GM18498 (cell line): ENCODE measurements around the gene TEX36.
"Not testable (repeated sequence)": the region's sequence is repeated elsewhere in the genome, so short reads cannot be mapped to it uniquely, and the experiment has no call there.

ENCODE experiments used
- ATAC-seq: cut with Tn5 transposase; IDR thresholded peaks from one replicate; pipeline ENCODE4 v1.9.1; 2021; ENCODE audit warnings: mild to moderate bottlenecking, moderate library complexity; ENCODE audit not compliant: unreplicated experiment

Gene TEX36

DNA sequence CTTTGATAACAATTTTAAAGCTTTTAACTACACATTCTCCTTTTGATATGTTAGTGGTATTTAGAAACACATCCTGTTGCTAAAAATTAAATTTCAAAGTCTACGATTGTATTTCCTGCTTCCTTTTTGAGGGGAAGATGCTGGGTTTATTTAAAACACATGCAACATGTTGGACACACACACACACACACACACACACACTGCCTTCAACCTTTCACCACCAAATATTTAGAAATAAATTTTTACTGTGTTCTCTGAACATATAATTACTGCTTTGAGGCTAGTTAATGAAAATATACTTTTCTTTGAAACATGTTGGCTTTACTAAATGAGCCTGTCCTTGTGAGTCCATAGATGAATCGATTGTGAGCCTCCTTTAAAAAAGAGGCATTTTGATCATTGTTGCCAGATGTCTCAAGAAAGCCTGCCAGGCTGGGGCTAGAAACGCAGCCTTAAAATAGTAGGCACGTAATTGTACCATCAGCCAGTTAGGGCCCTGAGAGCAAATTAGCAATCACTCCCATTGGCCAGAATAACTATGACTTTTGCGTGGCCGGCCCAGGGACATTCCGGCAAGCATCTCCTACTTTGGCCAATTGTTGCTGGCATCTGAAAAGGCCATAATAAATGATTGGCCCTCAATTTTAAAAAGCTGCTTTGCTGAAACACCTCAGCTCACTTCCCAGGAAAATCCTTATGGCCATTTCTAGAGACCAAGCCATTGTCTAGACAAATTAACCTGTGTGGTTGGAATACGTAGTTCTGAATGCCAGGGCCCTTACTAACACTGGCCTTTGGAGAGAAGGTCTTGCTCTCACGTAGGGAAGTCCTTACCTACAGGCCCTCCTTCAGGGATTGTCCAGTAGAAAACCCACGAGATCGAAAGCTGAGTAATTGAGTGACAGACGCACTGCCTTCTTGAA, 9.9 kb upstream of the TEX36 start:
- ATAC-seq, result no peak

DNA sequence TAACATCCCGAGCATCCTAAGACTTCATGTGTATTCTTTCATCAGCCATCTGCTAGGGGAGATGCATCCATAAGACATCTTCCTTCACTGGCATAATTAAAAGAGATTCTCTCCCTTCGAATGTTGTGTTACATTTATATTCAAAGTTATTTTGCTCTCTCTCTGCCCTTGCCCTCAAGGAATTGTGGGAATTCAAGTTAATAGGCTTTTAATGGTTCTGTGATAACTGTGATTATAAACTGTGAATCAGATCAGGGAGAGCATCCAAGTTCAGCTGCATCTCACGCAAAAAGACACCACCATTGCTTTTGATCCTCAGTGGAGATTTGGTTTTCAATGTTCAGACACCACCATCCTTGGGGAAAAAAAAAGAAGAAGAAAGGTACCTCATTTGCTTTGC, 9.2 kb upstream of the TEX36 start:
- no peak for ATAC-seq

DNA sequence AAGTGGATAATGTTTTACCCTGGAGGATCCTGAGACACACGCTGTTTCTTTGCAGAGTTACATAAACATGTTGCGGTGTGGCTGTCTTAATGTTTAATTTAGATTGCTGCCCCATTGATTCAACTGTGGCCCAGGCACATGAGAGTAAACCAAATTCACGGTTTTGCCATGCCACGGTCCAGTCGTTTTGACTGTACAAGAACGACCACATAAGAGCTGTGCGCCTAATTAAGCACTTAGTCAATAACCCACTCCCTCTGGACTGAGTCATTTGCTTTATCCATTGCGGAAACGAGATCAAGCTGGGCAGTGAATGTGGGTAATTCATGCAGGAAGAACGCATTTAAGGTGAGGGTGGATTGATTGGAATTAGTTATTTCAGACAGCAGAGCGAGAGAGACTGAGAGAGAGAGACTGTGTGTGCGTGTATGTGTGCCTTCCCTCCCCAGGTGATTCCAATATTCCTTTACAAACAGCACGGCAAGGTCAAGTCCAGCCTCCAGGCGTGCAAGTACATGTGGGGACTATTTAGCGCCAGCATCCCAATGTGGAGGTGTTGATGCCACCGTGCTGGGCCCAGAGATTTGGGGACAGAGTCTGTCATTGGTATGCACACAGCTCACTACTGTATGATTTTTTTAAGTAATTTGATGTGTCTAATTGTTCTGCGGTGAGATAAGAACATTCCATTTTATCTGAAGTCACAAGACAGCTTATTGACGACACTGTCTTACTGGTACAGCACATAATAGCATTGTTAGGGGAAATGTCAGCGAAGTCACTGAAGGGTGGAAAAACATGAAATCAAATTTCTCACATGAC, 8.4 kb upstream of the TEX36 start:
- no peak for ATAC-seq

DNA sequence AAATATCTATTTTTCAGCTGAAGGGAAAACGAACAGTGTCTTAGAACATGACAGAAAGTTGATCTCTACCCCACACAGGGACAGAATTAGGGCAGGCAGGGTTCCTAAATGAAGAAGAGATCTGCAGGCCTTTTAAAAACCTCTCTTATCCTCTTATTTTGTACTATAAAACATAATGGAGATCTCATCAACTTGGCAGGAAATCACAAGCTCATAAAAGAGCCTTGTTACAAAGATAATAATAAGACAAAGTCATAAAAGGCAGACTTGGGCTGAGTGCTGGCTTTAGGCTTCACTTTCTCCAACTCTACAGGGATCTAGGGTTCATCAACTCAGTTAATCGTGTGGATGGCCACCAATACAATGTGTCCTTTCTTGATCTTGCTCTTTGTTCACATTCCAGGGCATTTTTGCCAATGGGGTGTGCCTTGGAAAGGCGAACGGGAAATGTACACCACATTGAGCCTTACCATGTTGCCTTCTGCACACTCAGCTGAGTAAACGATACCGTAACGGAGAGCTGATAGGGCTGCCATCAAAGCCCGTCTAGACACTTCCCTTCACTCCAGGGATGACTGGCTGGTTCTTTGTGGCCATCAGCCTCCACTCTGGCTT, 7.1 kb upstream of the TEX36 start:
- ATAC-seq, result no peak

DNA sequence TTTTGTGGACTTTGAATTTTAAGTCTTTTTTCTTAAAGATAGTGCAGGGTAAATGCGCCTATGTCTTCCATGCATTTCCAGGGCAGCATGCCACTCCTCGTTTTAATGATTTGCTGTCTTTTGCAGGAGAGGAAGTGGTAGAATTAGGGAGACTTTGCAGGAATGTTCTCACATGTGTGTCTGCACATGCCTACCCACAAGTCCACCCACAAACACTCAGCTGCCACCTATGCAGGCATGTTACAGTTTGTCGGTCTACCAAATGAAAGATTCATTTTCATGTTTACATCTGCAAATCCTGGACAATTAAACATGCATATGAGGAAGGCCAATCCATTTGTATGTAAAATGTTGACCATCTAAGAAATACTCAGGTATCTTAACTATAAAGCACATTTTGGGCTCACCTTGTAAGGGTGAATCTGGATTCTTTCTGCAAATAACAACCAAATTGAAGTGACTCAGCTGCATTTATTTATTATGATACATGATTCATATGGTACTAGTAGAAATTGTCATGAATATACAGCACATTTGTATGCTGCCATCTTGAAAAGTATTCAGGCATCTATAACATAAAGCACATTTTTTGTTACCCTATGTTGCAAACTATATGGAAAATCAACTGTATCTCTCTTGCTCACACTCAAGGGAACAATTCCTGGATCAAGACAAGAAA, 4.7 kb upstream of the TEX36 start:
- ATAC-seq, result no peak

DNA sequence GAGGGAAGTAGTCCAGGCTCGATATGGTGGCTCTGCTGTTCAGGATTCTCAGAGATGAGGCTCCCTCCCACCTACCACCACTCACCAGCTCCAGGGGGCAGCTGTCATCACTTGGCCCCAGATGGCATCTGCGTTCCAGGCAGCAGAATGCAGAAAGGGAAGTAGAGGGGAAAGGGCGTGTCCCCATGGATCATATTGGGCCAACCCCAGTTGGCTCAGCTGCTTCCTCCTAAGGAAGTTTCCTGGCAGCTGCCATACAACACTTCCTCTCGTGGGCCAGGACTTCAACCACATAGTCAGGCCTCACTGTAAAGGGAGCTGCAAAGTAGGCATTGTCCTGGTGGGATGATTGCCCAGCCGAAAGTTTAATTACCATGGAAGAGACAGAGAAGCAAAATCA, 1.6 kb upstream of the TEX36 start:
- no peak for ATAC-seq

DNA sequence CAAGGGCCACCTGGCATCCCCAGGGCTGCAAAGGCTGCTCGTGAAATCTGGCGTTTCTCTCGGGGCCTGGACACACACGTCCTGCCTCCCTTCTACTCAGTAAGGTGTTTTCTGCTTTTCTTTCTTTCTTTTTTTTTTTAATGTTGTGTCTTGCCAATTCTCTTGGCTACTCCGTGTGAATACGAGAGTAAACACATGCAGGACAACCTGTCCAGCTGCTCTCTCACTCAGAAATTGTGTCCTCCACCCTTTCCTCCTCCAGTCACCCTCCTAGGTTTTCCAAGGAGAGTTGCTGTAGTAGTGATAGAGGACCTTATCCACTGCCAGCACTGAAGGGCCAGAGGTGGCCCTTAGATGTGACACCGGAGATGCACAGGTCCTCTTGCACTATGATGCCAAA, 858 bp upstream of the TEX36 start:
- ATAC-seq, result no peak

DNA sequence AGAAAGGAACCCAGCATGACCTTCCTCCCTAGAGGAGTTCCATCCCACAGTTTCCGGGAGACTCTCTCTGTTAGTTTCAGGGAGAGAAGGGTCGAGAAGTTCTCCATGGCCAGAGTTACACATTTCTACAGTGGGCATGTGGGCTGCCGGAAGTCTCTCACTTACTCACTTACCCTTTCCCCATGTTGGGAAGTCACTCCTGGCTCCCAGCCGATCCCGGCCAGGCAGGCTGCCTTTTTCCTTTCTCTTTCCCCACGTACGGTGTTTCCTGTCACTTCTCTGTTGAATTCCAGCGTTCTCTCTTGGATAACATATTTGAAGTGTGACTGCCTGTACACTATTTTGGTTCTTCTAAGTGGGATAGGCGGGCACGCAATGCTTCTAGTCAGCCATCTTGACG, 3.5 kb downstream of the TEX36 start:
- ATAC-seq, result no peak

DNA sequence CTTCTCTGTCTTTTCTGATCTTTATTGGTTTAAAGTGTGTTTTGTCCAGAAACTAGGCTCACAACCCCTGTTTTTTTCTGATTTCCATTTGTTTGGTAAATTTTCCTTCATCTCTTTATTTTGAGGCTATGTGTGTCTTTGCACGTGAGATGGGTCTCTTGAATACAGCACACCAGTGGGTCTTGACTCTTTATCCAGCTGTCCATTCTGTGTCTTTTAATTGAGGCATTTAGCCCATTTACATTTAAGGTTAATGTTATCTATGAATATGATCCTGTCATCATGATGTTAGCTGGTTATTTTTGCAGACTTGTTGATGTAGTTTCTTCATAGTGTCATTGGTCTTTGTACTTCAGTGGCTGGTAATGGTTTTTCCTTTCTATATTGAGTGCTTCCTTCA, 10.1 kb downstream of the TEX36 start:
- no peak for ATAC-seq

DNA sequence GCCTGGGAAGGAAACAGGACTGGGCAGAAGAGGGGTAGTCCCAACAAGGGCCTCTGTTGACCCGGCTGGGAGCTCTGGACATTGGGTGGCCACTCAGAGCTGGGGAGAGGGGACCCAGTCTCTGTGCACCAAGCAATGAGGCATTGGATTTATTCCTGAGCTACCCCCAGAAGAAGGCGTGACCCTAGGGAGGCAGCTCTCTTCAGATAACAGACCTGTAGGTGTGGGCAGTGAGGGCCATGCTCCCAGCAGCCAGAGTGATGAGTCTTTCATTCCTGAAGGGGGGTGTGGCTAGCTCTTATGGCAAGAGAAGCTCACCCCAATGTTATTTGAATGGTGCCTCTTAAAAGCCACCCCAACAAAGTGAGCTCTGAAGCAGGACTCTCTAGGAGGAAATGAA, 20.4 kb downstream of the TEX36 start:
- ATAC-seq, result no peak

DNA sequence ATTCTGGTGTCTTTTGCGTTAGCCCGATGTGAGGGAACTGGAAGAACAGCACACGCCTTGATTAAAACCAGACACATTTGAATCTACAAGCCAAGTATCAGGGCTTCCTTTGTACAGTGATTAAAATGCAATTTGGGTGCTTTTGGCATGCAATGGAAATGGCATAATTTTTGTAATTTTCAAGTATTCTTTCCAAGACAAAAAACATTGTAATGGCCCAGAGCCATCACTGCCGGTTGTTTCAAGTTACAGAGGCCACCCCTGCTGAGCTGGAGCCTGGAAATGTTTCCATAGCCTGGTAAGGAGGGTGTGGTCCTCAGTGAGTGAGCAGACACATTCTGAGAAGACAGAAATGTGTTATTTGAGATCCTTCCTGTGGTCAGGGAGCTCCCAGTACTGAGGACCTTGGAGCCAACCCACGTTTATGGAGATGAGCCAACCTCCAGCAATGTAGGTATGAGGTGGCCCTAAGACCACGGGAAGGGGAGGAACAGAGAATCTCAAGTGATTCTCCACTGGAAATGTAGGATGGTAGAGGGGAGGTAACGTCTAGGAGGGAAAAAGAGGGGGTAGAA, 20.9 kb downstream of the TEX36 start:
- no peak for ATAC-seq

DNA sequence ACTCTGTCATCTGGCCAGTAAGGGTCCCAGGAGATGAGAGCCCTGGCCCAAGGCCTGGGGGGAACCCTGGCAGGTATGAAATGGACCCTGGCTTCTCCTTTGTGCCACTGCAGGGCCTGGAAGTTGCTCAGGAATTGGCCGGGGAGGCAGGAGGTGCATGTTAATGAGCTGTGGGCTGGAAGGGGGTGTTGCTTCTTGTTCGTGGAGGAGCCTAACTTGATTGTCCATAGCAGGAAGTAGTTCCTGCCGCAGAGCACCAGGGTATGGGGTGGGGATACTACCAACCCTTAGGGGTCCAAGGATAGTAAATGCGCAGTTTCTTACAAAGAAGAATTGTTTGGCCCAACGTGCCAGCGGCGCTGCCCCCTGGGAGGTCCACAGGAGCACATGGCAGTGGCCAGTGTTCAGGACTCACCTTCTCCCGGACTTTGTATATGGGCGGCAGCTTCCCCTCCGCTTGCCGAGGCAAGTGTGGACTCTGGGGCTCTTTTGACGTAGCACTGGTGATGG, 21.5 kb downstream of the TEX36 start:
- no peak for ATAC-seq

DNA sequence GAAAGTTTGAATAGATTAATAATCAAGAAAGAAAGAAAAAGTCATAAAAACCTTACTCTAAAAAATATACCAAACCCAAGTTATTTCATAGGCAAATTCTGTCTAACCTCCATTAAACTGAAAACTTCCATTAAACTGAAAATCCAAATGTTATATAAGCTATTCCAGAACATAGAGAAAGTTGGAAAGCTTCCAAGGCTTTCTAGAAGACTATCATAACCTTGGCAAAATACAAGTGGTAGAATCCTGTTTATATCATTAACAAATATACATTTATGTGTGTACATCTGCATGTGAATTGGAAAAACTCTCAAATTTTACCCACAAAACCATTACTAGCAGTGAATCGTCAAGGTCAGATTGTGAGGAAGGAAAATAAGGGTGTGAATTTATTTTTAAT, 23.9 kb downstream of the TEX36 start:
- no peak for ATAC-seq

DNA sequence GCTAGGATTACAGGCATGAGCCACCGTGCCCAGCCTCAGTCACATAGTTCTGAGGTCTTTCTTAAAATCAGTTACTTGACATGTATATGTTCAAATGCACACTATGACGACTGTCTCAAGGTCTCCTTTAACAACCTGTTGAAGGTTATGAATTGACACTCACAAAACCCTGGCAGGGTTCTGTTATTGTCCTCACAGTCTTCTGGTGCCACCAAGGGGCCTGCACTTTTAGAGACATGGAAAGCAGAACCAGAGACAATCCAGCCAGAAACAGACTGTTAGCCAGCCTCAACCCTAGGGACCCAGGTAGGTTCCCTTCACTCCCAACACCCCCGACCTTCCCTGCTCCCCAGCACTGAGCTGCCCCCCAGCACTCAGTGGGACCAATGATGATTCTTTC, 26.4 kb downstream of the TEX36 start:
- ATAC-seq, result no peak

DNA sequence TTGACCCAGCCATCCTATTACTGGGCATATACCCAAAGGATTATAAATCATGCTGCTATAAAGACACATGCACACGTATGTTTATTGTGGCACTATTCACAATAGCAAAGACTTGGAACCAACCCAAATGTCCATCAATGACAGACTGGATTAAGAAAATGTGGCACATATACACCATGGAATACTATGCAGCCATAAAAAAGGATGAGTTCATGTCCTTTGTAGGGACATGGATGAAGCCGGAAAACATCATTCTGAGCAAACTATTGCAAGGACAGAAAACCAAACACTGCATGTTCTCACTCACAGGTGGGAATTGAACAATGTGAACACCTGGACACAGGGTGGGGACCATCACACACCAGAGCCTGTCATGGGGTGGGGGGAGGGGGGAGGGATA, 29.9 kb downstream of the TEX36 start:
- ATAC-seq, result not testable (repeated sequence)

DNA sequence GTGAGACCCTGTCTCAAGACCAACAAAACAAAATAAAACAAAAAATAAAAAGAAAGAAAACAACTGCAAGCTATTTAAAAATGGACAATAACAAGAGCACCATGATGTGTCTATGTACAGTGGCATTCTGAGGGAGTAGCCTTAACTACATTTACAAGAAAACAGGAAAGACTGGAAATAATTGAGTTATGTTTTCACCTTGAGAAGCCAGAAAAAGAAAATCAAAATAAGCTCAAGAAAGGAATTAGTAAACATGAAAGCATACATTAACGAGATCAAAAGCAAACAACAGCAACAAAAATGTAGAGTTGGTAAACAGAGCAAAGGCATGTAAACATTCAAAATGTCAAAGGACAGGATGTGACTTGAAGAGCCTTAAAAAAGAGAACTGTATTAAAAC, 36.7 kb downstream of the TEX36 start:
- ATAC-seq, result no peak

DNA sequence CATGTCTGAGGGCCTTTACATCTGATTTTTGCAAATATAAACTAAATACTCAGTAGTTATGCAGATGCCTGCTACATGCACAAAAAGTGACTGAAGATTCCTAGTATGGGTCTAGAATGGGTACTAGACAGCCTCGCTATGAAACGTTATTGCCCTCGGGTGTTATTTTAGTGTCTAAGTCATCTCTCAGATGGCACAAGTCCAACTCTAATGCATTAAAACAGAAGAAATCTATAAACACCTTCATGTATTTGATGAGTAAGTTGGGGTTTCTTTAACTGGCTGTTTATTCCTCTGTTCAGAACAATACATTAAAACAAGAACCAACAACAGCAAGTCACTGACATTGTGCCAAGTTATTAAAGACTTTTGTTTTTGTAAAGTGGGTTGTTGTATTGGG, 41.6 kb downstream of the TEX36 start:
- ATAC-seq, result no peak

DNA sequence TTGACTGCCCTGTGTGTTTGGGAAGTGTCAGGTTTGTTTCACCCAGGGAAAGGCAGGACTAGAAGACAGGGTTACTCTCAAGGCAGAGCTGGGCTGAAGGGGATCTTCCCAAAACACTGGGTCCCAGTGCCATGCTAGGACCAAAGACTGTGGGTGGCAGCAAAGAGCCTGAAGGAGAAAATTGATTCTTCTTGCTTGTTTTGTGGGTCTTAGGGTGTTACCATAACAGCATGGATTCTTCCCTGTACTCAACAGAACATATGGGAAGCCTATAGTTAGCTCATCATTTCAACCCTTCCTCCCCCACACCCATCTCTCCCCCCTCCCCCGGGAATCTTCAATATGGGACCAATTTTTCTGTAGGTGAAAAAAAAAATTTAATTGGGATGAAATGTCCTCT, 42.3 kb downstream of the TEX36 start:
- ATAC-seq, result no peak

DNA sequence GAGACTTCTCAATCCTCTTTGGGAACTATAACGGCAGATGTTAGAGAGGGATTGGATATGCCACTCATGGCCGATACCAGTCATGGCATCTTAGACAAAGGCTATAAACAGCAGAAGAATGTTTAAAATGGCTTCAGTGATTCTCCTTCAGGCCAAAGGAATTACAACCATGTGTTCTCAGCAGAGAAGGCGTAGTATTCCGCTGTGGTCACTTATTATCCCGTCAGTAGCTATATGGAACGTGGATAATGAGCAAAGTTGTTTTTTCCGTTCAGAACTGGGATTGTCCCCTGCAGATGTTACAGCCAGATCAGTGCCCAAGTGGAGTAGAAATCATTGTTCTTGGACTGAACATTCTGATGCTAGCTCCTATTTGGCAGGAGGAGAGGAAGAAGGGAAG, 43.1 kb downstream of the TEX36 start:
- ATAC-seq, result no peak

DNA sequence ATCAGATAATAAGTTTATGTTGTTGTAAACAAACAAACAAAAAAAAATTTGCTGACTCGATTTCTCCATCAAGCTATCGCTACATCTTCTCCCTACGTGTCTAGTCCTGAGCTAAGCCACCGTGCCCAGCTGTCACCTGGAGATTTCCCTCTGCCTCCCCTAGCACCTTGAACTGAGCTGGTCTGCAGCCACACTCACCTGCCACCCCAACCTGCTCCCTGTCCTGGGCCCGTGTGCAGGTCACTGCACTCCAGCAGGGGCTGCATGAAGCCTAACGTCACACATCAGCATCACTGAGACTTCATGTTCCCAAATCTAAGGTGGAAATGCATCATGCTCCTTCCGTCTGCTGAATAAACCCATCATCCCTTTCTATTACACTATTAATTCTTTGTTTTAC, 44.4 kb downstream of the TEX36 start:
- no peak for ATAC-seq

DNA sequence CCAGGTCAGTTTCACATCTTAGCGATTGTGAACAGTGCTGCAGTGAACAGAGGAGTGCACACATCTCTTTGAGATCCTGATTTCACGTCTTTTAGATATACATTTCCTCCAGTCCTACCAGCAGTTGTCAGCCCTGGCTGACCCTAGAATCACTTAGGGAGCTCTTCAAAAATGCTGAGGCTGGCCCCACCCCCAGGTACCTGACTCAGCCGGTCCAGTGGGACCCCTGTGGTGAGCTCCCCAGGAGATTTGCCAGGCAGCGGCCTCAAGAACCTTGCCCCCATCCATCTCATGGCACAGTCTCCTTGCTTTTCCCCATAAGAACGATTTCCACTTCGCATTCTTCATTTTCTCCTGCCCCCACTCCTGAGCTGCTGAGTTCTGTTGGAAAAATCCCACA, 45.5 kb downstream of the TEX36 start:
- no peak for ATAC-seq
